ENCODE results near the gene ATG3. TPM values are rescaled to one million over a fixed set of nuclear protein-coding genes. Genes with fewer than 3 reads are reported as not detected.
A peak's percentile ranks its signal among the peaks of the same experiment; 100 is the strongest.

Gene ATG3
- total RNA-seq, 1 donor from 2014 or later: 46.3 TPM

- peak overlapping the region; percentile 40 for H3K4me3 Mint-ChIP-seq (ENCODE audit: unreplicated experiment)
- peaks cover 6% of the 10 kb centered on the region for H3K27me3 Mint-ChIP-seq (ENCODE audit: unreplicated experiment)
- no peak for DNase-seq (ENCODE audit: low spot score)
- TF ChIP-seq CTCF (IDR thresholded peaks at IDR 0.05; ENCODE audit: unreplicated experiment): no peak
- peaks cover 15% of the 10 kb centered on the region for H3K36me3 Mint-ChIP-seq (ENCODE audit: low read depth, unreplicated experiment)
- no peaks in the 10 kb centered on the region for H3K9me3 Mint-ChIP-seq (ENCODE audit: unreplicated experiment)
- H3K27ac Mint-ChIP-seq (ENCODE audit: unreplicated experiment): peak overlapping the region; percentile 44
- peaks cover 14% of the 10 kb centered on the region for H3K4me1 Mint-ChIP-seq (ENCODE audit: unreplicated experiment)
These were observed 3.8 kb downstream of the ATG3 start for GRCh38 chr3:112557976-112558375.

GRCh38 chr3:112555535-112556170 lies 6.1 kb downstream of the ATG3 start:
- H3K4me1 Mint-ChIP-seq (ENCODE audit: unreplicated experiment): peaks cover 14% of the 10 kb centered on the region
- TF ChIP-seq CTCF (IDR thresholded peaks at IDR 0.05; ENCODE audit: unreplicated experiment): no peak

GRCh38 chr3:112550859-112551258 lies 10.9 kb downstream of the ATG3 start:
- Mint-ChIP-seq H3K9me3 (ENCODE audit: unreplicated experiment) (no peaks in the 10 kb centered on the region), H3K4me3 (ENCODE audit: unreplicated experiment) (no peak overlapping the region), H3K36me3 (ENCODE audit: low read depth, unreplicated experiment) (peaks cover 6% of the 10 kb centered on the region), H3K4me1 (ENCODE audit: unreplicated experiment) (no peaks in the 10 kb centered on the region), H3K27me3 (ENCODE audit: unreplicated experiment) (no peaks in the 10 kb centered on the region), H3K27ac (ENCODE audit: unreplicated experiment) (no peak overlapping the region)
- DNase-seq (ENCODE audit: low spot score): no peak
- TF ChIP-seq CTCF (IDR thresholded peaks at IDR 0.05; ENCODE audit: unreplicated experiment): no peak

More at GRCh38 chr3:112555535-112556170, 6.1 kb downstream of the ATG3 start:
- H3K27ac Mint-ChIP-seq (ENCODE audit: unreplicated experiment): no peak overlapping the region
- H3K4me3 Mint-ChIP-seq (ENCODE audit: unreplicated experiment): peak overlapping the region; percentile 27
- no peaks in the 10 kb centered on the region for H3K9me3 Mint-ChIP-seq (ENCODE audit: unreplicated experiment)
- peaks cover 15% of the 10 kb centered on the region for H3K36me3 Mint-ChIP-seq (ENCODE audit: low read depth, unreplicated experiment)
- no peak for DNase-seq (ENCODE audit: low spot score)
- peaks cover 2% of the 10 kb centered on the region for H3K27me3 Mint-ChIP-seq (ENCODE audit: unreplicated experiment)

- Mint-ChIP-seq H3K36me3 (ENCODE audit: low read depth, unreplicated experiment) (peaks cover 7% of the 10 kb centered on the region), H3K4me3 (ENCODE audit: unreplicated experiment) (no peak overlapping the region), H3K27me3 (ENCODE audit: unreplicated experiment) (no peaks in the 10 kb centered on the region), H3K4me1 (ENCODE audit: unreplicated experiment) (no peaks in the 10 kb centered on the region), H3K9me3 (ENCODE audit: unreplicated experiment) (no peaks in the 10 kb centered on the region), H3K27ac (ENCODE audit: unreplicated experiment) (no peak overlapping the region)
- no peak for DNase-seq (ENCODE audit: low spot score)
- no peak for TF ChIP-seq CTCF (IDR thresholded peaks at IDR 0.05; ENCODE audit: unreplicated experiment)
These were observed 15.5 kb downstream of the ATG3 start for GRCh38 chr3:112546216-112546759.
